Smooth muscle cell (in vitro differentiated cells): ENCODE measurements around the gene SLC11A1. TPM values are rescaled to one million over a fixed set of nuclear protein-coding genes. Genes with fewer than 3 reads are reported as not detected.

Experiments
- DNase-seq: peaks from one replicate; lab custom pipeline; 2025; ENCODE audit not compliant: unreplicated experiment; lab: John Stamatoyannopoulos, UW
- H2AFZ ChIP-seq: fragments of 200-600 bp; sonication (generic); 2 replicates; pipeline ENCODE4 v1.6.0; 2016; ENCODE audit warnings: antibody characterized with exemption, low read depth, mild to moderate bottlenecking
- H3F3A ChIP-seq: fragments of 200-600 bp; sonication (generic); 2 replicates; pipeline ENCODE4 v1.6.0; 2017; ENCODE audit warnings: antibody characterized with exemption, low read depth
- H3K27ac ChIP-seq: fragments of 200-600 bp; sonication (generic); 2 replicates; pipeline ENCODE4 v1.5.1; 2016; ENCODE audit warnings: low read depth, mild to moderate bottlenecking
- H3K27me3 ChIP-seq: fragments of 200-600 bp; sonication (generic); 2 replicates; pipeline ENCODE4 v1.6.1; 2016; ENCODE audit warnings: low read depth, mild to moderate bottlenecking
- H3K36me3 ChIP-seq: fragments of 200-600 bp; sonication (generic); 2 replicates; pipeline ENCODE4 v1.5.1; 2016; ENCODE audit warnings: low read depth
- H3K4me1 ChIP-seq: fragments of 200-600 bp; sonication (generic); 2 replicates; pipeline ENCODE4 v1.5.1; 2016; ENCODE audit warnings: low read depth
- H3K4me2 ChIP-seq: fragments of 200-600 bp; sonication (generic); 2 replicates; pipeline ENCODE4 v1.6.0; 2016; ENCODE audit warnings: mild to moderate bottlenecking
- H3K4me3 ChIP-seq: fragments of 200-600 bp; sonication (generic); 2 replicates; pipeline ENCODE4 v1.5.1; 2016; ENCODE audit warnings: mild to moderate bottlenecking
- H3K79me2 ChIP-seq: fragments of 200-600 bp; sonication (generic); 2 replicates; pipeline ENCODE4 v1.6.0; 2016; ENCODE audit warnings: low read depth, mild to moderate bottlenecking
- H3K9ac ChIP-seq: fragments of 200-600 bp; sonication (generic); 2 replicates; pipeline ENCODE4 v1.6.0; 2016; ENCODE audit warnings: low read depth
- H3K9me3 ChIP-seq: fragments of 200-600 bp; sonication (generic); replicated peaks from 2 replicates; pipeline ENCODE4 v1.5.1; 2016; ENCODE audit warnings: low read depth
- H4K20me1 ChIP-seq: fragments of 200-600 bp; sonication (generic); 2 replicates; pipeline ENCODE4 v1.6.0; 2016; ENCODE audit warnings: low read depth
- WGBS: methylation state at CpG from one replicate; pipeline ENCODE4 v1.1.7; 2016; ENCODE audit warnings: low lambda C conversion rate; 5-methylcytosine and 5-hydroxymethylcytosine counted together
- polyA plus RNA-seq: library from polyadenylated mRNA; unstranded; fragments of >200 nt; fragmentation: Nextera tagmentation; extraction: Ambion mirVana; gene quantifications from 2 replicates; pipeline ENCODE4 v1.2.1, GENCODE V29; 2016
- total RNA-seq: library from RNA; depleted of rRNA; stranded (reverse); fragments of >200 nt; gene quantifications from 2 replicates; pipeline ENCODE4 v1.2.3, GENCODE V29; 2014
- TF ChIP-seq, protein P1 (sequence below): fragments of 200-600 bp; sonication (generic); IDR thresholded peaks from 2 replicates; pipeline ENCODE4 v1.5.1; 2017; ENCODE audit warnings: borderline replicate concordance, mild to moderate bottlenecking, antibody characterized with exemption; ENCODE audit not compliant: insufficient read depth, poor library complexity, severe bottlenecking

SLC11A1 gene
- total and polyA plus RNA-seq, 2 experiments from 2014 or later: 0.31 to 0.38 TPM

DNA sequence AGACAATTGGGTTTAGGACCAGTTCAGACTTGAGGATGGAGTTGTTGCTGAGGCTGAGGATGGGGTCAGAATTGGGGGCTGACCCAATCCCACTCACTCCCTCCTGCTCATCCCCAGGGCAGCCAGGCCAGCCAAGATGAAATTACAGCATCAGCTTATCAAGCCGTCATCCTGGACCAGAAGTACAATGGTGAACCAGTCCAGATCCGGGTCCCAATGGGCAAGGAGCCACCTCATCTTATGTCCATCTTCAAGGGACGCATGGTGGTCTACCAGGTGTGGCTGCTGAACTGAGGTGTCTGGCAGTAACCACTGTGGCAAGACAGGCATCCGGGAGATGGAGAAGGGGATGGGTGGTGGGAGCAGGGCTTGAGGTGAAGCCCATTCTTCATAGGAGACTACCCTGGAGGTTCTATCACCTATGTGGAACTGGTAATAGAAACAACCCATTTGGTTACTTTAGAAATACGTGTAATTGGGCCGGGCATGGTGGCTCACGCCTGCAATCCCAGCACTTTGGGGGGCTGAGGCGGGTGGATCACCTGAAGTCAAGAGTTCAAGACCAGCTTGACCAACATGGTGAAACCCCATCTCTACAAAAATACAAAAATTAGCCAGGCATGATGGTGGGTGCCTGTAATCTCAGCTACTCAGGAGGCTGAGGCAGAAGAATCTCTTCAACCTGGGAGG lies 50.7 kb downstream of the SLC11A1 start:
- DNase-seq: no peak
- Histone ChIP-seq H3K79me2 (no peaks in the 10 kb centered on the region), H3K27ac (no peak overlapping the region), H3K4me1 (no peaks in the 10 kb centered on the region), H3K4me2 (no peak overlapping the region), H3K4me3 (no peak overlapping the region), H4K20me1 (no peaks in the 10 kb centered on the region), H3K9ac (no peak overlapping the region), H3K36me3 (no peaks in the 10 kb centered on the region), H3K9me3 (no peaks in the 10 kb centered on the region), H3K27me3 (no peaks in the 10 kb centered on the region), H3F3A (no peaks in the 10 kb centered on the region), H2AFZ (no peak overlapping the region)
- TF ChIP-seq, protein P1, sequence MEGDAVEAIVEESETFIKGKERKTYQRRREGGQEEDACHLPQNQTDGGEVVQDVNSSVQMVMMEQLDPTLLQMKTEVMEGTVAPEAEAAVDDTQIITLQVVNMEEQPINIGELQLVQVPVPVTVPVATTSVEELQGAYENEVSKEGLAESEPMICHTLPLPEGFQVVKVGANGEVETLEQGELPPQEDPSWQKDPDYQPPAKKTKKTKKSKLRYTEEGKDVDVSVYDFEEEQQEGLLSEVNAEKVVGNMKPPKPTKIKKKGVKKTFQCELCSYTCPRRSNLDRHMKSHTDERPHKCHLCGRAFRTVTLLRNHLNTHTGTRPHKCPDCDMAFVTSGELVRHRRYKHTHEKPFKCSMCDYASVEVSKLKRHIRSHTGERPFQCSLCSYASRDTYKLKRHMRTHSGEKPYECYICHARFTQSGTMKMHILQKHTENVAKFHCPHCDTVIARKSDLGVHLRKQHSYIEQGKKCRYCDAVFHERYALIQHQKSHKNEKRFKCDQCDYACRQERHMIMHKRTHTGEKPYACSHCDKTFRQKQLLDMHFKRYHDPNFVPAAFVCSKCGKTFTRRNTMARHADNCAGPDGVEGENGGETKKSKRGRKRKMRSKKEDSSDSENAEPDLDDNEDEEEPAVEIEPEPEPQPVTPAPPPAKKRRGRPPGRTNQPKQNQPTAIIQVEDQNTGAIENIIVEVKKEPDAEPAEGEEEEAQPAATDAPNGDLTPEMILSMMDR: no peak
- WGBS: 93% methylated on average over 8 of the region's 8 CpGs

DNA sequence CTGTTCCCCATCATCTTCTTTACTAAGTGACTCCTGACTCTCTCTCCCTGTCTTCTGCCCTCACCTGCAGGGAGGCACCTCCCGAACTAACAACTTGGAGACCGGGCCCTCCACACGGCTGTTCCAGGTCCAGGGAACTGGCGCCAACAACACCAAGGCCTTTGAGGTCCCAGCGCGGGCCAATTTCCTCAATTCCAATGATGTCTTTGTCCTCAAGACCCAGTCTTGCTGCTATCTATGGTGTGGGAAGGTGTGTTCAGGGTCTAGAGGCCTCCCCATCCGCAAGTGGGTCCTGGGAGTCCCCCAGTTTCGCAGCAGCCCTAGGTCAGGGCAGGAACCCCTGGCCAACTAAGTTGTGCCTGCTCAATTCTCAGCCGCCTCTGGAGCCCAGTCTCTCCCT lies 52.4 kb downstream of the SLC11A1 start:
- Histone ChIP-seq H3K9ac (no peak overlapping the region), H3K36me3 (no peaks in the 10 kb centered on the region), H3K4me2 (no peak overlapping the region), H4K20me1 (no peaks in the 10 kb centered on the region), H3F3A (no peaks in the 10 kb centered on the region), H3K9me3 (no peaks in the 10 kb centered on the region), H3K79me2 (no peaks in the 10 kb centered on the region), H3K4me1 (no peaks in the 10 kb centered on the region), H3K27ac (no peak overlapping the region), H3K4me3 (no peak overlapping the region), H3K27me3 (no peaks in the 10 kb centered on the region), H2AFZ (no peak overlapping the region)
- TF ChIP-seq, protein P1: no peak
- no peak for DNase-seq
- 96% methylated on average over 9 of the region's 9 CpGs for WGBS

DNA sequence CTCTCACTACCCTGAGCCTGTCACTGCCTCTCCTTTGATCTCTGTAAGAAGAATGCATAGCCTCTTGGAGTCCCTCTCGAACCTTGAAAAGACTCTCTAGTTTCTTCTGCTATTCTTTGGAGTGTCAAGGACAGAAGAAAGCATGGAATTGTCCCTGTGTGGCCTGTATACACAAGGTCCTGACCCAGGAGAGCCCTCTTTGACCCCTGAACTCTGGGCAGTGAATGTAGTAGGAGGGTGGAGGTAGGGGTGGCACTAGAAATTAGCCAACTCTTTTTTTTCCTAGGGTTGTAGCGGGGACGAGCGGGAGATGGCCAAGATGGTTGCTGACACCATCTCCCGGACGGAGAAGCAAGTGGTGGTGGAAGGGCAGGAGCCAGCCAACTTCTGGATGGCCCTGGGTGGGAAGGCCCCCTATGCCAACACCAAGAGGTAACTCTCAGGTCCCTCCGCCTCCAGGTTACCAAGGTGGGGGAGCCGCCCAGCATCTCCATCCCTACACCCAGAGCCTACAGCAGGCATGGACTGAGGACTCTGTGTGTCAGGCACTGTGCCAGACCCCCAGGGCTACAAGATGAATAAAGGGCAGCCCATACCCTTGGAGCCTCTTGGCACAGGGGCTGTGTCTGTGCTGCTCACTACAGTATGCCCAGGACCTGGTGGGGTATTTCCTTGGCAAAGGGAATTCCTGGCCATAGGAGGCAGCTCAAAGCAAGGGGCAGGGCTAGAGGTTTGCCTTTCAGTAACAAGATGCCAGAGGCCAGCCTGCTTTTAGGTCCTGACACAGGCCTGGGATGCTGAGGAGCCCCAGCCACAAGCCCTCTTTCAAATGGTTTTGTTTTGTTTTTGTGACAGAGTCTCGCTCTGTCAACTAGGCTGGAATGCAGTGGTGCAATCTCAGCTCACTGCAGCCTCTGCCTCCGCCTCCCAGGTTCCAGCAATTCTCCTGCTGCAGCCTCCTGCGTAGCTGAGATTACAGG lies 53.2 kb downstream of the SLC11A1 start:
- Histone ChIP-seq H3K9ac (no peak overlapping the region), H3K4me3 (no peak overlapping the region), H3K79me2 (no peaks in the 10 kb centered on the region), H3F3A (no peaks in the 10 kb centered on the region), H3K27me3 (no peaks in the 10 kb centered on the region), H3K4me2 (no peak overlapping the region), H4K20me1 (no peaks in the 10 kb centered on the region), H3K27ac (no peak overlapping the region), H2AFZ (no peak overlapping the region), H3K9me3 (no peaks in the 10 kb centered on the region), H3K36me3 (no peaks in the 10 kb centered on the region), H3K4me1 (no peaks in the 10 kb centered on the region)
- TF ChIP-seq, protein P1: no peak
- 92% methylated on average over 11 of the region's 11 CpGs for WGBS
- no peak for DNase-seq
